HG03575 (cell line): Measurements from ENCODE around the gene FKBP11.

ENCODE experiments used
- ATAC-seq: cut with Tn5 transposase; IDR thresholded peaks from one replicate; pipeline ENCODE4 v1.9.1; 2021; ENCODE audit not compliant: unreplicated experiment, insufficient number of reproducible peaks, low FRiP score; ENCODE audit errors: extremely low read depth

FKBP11 gene

DNA sequence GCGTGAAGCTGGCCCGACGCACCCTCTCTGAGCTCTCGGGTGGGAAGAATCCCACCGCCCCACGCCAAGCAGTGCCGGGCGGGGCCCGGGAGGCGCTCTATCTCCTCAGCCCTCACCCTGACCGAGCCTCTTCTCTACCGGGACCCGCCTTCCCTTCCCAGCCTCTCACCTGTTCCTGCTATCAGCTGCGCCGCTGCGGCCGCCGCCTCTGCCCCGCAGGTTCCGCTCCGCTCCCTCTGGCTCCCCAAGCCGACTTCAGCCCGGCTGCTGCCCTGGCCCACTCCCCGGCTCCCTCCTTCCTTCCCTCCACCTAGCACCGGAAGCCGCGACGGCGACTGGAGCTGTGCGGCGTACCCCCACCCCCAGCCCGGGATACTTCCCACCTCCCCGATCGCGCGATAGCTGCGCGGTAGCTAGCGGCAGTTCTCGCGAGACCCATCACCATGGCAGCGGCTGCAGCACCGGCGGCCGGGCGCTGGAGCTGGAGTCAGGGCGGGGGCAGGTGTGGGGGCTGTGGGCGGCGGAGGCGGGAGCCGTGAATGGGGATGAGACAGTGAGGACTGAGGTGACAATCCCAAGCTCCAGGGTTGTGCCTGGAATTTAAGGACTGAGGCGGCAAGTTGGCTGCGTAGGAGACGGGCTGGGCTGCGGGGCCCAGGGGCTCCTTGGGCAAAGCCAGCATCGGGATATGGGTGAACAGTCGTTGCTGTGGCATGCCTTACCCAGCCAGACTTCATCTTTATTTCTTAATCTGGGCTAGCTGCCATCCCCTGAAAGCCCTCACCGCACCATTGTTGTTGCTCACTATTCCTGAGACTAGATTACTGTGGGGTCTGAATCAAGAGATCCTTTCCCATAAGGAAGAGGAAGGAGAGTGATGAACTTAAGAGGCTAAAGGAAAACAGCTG is 32.1 kb upstream of the FKBP11 start, which contains the start of gene ARF3:
TSS of gene ARF3 (minus strand) at position 347 of the 908 bp plus-strand sequence. CDS start 16,392 bp downstream, outside the sequence.
- no peak for ATAC-seq

GRCh38 chr12:48956279-48957140 is 31.2 kb upstream of the FKBP11 start:
- no peak for ATAC-seq

DNA sequence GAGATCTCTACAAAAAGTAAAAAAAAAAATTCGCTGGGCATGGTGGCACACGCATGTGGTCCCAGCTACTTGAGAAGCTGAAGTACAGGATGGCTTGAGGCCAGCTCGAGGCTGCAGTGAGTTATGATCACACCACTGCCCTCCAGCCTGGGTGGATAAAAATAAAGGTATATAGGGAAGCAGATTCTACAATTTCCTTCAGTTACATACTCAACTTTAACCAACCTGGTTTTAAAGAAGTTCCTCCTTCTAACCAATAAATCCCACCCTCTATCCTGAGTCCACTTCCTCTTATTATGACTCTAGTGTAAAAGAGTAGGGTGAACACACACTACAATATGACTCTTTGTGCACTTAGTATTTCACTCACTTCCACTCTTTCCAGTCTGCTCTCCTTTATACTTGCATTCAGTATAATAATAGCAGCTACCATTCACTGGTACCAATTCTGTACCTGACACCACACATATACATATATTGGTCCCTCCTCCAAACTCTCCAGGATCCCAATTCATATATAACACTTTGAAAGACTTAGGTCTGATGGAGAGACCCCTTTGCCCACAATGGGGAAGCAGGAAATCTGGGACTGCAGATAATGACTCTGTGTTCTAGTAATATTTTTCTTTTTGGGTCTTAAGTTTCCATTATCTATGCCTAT is 29.7 kb upstream of the FKBP11 start:
- ATAC-seq = no peak

DNA sequence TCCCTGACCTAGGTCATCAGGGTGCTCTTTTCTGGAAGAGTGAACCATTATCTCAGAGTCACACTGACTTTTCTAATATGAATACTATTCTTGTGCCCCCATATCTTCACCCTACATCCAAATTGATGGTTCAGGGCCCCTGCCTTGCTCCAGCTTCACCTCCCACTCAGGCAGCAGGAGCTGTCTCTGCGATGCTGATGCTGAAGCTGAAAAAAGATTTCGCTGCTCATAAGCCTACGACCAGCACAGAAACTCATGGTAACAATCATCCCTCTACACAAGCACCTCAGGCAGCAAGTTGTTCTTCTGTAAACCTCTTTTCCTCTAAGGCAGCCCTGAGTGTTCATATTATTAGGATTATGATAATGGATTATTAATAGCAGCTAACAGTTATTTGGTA is 28.8 kb upstream of the FKBP11 start:
- no peak for ATAC-seq

GRCh38 chr12:48952691-48953090 is 27.4 kb upstream of the FKBP11 start:
- no peak for ATAC-seq

DNA sequence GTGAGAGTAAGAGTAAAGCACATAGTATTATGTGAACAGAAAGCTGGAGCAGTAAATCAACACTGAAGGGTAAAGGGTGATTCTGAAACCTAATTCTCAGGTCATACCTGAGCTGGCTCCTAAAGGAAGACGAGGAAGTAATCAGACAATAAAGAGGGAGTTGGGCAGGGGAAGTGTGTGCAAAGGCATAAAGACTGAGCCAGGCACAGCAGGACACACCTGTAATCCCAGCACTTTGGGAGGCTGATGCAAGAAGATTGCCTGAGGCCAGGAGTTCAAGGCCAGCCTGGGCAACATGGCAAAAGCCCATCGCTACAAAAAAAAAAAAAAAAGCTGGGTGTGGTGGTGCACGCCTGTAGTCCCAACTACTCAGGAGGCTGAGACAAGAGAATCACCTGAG is 22.4 kb upstream of the FKBP11 start:
- ATAC-seq = no peak

DNA sequence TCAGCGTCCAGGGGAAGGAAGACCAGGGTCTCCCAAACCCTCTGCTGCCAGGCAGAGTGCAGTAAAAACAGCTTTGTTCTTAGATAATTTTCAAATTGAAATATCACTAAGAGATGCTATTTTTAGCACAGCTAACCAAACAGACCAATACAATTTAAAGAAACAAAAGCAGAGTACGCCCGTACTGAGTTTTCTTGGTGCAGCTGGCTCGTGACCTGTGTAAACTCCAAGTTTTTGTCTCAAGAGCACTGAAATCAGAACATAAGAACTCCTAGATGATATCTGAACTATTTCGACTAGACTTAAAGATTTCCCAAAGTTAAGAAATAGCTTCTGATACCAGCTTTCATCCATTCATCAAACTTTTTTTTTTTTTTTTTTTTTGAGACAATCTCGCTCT is 21.7 kb upstream of the FKBP11 start:
- no peak for ATAC-seq

- no peak for ATAC-seq
Observed at GRCh38 chr12:48946205-48946604, 20.9 kb upstream of the FKBP11 start.

DNA sequence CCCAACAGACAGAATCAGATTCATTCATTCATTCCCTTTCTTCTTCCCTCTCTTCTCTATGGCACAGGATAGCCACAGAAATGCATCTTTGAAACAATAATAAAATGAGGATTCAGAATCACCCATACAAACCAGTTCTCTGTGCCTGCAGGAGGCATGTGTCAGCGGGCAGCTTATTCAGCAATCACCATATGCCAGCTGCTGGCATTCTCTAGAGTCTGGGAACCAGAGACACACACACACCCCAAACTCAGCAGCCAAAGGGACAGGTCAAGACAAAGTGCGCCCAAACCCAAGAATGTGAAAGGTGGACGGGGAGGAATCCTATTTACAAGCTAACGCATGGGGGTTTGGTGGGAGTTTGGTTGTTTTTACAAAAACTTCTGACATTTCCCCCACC is 17.9 kb upstream of the FKBP11 start:
- ATAC-seq = no peak

DNA sequence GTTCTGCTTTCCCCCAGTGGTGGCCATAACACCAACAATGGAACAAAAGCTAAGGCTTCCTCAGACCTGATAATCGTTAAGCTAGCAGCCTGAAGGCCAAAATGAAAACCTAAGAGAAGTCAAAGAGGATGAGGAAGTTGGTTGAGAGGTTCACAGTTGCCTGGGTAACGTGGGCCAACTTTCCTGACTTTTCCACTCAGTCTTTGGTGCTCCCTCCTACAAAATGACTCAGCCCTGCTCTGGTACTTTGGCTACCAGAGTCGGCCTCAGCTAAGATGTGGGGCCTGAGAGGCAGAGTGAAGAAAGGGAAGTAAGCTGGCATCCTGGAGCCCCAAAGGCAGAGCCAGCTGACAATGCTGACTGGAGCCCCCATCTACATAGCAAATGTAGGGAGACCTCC is 14.9 kb upstream of the FKBP11 start:
- ATAC-seq = no peak

DNA sequence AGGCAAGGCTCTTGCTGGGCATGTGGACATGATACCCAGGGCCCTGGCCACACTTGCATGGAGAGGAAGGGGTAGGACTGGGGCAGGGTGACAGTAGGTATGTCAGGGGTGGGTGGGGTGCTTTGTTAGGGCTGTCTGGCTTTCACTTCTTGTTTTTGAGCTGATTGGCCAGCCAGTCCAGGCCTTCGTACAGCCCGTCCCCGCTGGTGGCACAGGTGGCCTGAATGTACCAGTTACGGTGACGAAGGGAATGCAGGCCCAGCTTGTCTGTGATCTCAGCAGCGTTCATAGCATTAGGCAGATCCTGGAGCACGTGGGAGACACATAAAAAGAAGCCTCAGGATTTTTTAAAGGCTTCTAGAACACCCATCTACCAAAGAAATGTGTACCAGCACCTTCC is 13.5 kb upstream of the FKBP11 start:
- ATAC-seq = no peak

GRCh38 chr12:48937170-48937569 is 11.9 kb upstream of the FKBP11 start:
- no peak for ATAC-seq

DNA sequence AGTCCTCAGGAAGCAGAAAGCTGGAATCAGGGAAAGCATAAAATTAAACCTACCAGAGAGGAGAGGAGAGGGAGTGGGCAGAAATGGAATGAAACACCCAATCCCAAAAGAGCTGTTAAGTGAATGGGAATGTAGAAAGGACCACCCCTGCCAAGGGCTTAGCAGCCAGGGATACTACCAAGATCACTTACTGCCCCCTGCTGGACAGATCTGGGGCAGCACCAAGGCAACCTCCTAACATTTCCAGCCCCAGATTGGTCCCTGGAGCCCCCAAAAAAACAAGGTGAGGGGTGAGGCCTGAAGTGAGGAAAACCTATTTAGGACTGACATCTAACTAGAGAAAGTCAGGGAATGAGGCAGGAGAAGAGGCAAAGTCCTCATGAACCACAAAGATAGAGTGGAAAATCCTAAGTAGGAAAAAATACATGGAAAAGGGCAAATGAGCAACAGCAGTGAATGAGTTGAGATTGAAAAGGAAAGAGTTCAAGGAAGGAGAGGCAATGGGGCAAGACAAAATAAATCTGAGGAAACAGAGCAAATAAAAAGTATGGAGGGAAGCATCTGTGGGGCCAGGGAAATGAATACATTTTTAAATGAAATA is 11.2 kb upstream of the FKBP11 start:
- no peak for ATAC-seq

- ATAC-seq = no peak
Observed at GRCh38 chr12:48934312-48934706, 9.0 kb upstream of the FKBP11 start.

DNA sequence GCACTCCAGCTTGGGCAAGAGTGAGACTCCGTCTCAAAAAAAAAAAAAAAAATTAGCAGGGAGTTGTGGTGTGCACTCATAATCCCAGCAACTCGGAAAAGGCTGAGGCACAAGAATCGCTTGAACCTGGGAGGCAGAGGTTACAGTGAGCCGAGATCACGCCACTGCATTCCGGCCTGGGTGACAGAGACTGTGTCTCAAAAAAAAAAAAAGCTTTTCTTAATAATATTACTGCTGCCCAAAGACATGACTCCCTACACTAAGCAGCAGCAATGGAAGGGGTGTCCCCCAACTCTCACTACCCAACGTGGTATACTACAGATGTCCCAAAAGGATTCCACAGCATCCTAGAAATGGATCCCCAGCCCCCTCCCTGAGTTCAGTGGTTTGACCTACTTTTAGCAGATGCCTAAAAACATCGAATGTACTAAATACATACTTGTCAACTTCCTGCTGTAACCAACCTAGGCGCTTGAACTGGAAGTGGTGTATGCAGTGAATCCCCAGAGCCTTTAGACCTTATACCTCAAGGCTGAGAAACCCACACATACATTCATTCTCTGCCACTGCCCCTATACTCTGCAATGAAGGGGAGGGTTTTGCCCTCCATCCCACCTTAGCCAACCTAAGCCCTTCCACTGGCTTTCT is 8.5 kb upstream of the FKBP11 start:
- ATAC-seq = no peak

DNA sequence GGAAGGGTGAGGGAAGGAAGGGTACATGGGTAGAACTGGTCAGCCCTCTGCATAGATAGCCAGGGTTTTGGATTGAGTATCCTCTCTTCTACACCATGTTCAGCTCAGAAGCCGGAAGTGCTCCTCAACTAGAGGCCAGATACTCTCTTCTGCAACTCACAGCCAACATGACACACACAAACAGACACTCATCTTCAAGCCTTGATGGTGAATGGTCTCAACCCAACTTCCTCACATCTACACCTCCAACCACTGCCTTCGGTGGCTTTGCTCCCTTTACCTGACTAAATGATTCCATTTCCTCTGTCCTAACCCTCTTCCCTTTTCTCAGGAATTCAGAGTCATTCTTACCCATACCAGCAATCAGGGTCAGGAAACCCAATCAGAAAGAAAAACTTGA is 7.6 kb upstream of the FKBP11 start:
- no peak for ATAC-seq

GRCh38 chr12:48930475-48930874 is 5.2 kb upstream of the FKBP11 start:
- ATAC-seq = no peak

DNA sequence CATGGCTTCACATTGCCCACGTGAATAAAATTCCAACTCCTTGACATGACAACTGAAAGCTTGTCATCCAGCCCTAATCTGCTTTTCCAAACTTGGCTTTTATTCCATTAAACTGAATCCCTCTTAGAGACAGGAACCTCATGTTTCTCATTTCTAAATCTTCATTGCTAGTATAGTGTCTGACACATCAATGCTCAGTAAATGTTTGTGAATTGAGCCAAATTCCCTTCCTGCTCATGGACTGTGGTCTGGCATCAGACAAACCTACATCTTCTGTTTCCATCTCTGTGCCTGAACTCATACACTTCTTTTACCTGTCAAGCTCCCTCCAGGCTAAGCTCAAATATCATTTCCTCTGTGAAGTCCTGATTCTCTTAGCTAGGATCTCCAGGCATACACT is 4.3 kb upstream of the FKBP11 start:
- ATAC-seq = no peak

- ATAC-seq = no peak
Observed at GRCh38 chr12:48927261-48927660, 2.0 kb upstream of the FKBP11 start.
